Effector CD8-positive, alpha-beta T cell (primary cell): ENCODE data around the gene PPP1R16B.
A peak's percentile ranks its signal among the peaks of the same experiment; 100 is the strongest.
"Not testable (repeated sequence)": the region's sequence is repeated elsewhere in the genome, so short reads cannot be mapped to it uniquely, and the experiment has no call there.

Experiments
- DNase-seq: peaks from one replicate; lab custom pipeline; 2025; lab: John Stamatoyannopoulos, UW

PPP1R16B gene

DNA sequence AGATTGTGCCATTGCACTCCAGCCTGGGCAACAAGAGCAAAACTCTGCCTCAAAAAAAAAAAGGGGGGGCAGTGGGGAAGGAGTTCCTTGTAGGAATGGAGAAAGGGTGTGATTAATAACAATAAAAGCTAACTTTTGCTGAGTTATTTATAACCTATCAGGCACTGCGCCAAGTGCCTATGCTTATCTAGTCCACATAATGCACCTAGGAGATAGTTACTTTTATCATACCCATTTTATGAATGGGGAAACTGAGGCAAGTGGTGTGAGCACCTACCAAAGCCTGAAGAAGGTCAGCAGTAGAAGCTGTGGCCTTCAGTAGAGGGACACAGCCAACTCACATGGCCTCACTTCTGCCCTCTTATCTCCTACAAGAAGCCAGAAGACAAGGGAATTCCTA, 13.6 kb upstream of the PPP1R16B start:
- no peak for DNase-seq

DNA sequence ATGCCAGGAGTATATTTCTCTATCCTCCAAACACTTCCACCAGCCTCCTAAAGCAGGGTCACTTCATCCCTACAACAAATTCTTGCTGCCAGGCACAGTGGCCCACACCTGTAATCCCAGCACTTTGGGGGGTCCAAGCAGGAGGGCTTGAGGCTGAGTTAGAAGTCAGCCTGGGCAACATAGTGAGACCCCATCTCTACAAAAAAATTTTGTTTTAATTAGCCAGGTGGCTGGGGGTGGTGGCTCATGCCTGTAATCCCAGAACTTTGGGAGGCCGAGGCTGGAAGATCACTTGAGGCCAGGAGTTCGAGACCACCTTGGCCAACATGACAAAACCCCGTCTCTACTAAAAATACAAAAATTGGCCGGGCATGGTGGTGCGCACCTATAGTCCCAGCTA, 11.4 kb upstream of the PPP1R16B start:
- not testable (repeated sequence) for DNase-seq

DNA sequence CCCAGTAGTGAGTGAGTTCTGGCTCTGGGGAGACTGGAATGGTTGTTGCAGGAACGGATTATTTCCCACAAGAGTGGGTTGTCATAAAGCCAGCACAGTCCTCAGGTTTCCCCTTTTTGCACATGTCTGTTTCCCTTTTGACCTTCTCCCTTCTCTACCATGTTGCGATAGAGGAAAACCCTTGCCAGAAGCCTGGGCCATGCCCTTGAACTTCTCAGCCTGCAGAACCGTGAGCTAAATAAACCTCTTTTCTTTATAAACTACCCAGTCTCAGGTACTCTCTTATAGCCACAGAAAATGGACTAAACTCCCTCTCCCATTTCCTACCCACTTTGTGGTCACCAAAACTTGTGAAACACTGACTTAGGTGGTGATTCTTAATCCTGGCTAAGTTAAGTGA, 7.2 kb upstream of the PPP1R16B start:
- DNase-seq = no peak

DNA sequence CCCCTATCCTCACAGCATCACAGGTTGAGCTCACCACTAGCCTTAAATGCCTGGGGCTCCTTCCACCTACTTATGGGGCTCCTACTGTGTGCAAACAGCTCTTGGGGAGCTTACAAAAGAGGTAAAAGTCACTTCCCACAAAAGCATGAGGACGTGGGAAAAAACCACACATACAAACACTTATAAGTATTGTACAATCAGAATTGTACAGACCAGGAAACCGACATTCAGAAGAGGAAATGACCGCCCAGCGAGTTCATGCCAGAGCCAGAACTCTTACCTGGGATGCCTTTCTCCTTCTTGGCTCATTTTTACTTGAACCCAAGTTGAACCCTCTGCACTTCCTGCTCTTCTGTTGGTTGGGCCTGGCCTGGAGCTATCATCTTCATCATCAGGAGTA, 6.3 kb upstream of the PPP1R16B start:
- DNase-seq = no peak

DNA sequence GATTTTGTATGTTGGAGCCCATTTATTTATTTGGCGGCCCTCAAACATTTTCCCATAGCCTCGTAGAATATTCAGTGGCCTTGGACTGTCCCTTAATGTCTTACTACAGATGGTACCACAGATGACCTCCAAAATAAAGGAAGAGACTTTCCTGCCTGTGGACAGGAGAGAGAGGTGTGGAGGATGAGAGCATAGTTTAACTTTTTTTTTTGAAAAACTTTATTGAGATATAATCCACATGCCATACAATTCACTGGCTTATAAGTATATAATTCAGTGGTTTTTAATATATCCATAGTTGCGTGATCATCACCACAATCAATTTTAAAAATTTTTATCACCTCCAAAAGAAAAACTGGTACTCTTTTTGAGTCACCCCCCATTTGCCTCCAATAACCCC, 4.6 kb upstream of the PPP1R16B start:
- no peak for DNase-seq

DNA sequence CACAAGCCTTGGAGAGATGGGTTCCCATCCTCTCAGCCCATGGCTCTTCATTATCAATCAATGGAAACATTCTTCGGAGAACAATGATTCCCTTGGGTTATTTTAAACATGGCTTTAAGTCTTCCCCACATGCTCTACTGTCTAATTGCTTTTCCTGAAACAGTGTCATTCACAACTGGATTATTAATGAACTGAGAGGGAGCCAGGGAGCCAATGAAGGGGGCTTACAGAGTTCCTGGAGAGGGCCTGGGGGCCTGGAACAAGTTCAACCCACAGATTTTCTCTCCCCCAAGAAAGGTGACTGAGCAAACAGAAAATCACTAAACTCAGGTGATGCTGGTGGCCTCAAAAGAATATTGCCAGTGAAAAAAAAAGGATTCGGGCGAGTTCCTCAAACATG, 1.3 kb upstream of the PPP1R16B start:
- no peak for DNase-seq

DNA sequence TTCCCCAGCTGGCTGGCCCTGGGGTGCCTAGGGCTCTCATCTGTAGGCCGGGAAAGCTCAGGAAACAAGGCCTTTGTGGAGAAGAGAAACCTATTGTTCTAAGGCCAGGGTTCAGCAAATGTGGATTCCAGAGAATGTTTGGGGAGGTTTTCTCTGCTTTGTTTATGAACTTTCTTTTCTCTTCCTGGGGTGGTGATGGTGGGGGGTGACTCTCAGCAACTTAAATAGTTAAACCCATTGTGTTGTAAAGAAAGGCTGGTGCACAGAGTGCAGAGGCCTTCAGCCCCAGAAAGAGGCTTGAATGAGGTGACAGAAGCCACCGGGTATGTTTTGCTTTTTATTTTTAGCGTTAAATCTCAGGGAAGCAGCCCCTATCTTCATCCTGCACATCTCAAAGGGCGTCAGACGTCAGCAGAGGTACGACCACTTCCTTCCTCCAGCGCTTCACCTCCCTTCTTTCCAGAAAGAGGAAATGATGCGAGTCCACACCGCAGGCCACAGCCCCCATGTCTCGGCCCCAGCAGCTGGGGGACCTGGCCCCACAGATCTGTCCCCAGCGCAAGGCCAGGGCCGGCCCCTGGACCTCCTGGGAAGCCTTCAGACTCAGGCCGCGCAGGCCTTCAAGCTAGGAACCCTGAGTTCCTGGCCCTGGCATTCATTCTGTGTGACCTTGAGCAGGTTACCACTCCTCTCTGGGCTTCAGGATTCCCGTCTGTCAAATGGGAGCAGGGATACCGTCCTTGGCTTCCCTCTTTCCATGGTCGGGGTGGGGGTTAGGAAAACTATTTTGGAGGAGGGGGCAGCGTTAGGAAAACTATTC, 605 bp upstream of the PPP1R16B start:
- DNase-seq = peak; percentile 68

DNA sequence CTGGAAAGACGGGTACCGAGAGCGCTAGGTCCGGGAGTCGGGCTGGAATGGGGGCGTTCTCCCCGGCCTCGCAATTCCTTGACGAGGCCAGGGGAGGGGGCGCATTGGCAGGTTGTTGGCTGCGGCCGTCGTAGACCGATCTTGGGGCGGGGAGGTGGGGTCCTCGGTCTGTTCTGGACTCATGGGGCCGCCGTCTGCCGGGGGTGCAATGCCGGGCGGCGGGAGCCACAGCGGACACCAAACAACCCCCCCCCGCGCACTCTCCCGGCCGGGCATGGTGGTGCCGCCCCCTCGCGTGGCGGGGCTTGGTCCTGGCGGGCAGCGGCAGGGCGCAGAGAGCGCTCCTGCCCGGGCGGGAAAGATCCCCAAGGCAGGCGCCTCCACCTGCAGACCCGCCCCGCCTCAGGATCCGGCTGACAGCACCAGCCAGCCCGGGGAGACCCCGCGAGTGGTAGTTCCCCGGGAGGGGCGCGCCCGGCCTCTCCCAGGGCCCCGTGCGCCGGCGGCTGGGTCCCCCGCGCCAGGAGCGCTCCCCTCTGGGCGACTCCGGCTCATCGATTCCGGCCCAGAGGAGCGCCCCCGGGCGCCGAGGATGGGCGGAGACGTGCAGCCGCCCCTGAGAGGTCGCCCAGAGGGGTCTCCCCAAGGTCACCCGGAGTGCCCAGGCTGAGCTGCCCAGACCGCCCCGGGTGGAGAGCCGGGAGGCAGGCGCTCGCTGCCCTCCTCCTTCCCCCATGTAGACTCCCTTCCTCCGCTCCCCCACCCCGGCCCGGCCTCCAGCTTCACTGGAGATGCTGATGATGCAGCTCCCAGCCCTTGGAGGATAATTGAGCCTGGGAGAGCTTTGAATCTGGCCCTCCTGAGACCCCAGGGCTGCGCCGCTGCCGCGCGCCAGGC, 709 bp downstream of the PPP1R16B start:
- DNase-seq = peak; percentile 27

DNA sequence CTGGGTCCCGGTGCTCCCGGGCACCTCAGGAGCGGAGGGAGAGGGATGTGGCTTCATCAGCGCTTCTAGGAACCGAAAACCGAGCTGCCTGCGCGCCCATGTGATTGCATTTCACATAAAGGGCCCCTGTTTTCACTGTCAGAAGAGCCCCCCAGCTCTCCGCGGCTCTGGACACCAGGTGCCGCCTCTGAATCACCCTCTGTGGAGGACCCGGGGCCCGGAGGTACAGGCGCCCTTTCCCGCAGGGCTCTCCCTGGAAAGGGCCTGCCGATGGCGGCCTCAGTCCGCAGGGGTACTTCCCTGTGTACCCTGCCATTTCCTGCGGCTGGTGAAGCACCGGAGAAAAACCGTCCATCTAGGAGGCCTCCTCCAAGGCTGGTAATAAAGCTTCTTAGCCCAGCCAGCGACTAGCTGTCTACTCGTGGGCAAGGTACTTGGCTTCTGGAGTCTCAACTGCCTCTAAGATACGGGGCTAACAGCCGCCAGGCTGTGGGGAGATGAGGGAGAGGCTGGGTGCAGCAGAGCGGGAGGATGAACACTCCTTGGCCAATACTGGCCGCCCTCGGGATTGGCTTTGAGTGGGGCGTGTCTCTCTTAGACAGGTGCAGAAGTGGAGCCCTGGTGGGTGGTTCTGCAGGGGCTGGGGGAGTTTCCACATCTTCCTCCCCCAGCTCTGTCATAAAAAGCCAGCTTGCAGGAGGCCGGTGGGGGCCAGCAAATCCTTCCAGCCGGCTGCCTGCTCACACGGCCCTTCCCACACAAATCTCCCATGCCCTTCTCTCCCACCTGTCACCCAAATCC, 1.6 kb downstream of the PPP1R16B start:
- DNase-seq = peak; percentile 4

DNA sequence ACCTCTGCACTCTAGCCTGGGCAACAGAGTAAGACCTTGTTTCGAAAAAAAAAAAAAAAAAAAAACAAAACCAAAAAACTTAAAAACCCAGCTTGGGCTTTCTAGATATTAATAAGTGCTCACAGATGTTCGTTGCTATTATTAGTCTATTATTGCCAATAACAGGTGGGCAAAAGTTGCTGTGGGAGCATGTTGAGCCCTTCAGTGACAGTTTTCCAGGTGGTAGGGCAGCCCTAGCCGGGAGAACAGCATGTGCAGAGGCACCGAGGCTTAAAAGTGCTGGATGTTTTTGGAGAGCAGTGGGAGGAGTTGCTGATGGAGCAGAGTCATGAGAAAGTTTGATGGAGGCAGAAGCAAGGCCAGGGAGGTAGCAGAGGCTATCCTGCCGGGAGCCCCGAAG, 4.4 kb downstream of the PPP1R16B start:
- no peak for DNase-seq

DNA sequence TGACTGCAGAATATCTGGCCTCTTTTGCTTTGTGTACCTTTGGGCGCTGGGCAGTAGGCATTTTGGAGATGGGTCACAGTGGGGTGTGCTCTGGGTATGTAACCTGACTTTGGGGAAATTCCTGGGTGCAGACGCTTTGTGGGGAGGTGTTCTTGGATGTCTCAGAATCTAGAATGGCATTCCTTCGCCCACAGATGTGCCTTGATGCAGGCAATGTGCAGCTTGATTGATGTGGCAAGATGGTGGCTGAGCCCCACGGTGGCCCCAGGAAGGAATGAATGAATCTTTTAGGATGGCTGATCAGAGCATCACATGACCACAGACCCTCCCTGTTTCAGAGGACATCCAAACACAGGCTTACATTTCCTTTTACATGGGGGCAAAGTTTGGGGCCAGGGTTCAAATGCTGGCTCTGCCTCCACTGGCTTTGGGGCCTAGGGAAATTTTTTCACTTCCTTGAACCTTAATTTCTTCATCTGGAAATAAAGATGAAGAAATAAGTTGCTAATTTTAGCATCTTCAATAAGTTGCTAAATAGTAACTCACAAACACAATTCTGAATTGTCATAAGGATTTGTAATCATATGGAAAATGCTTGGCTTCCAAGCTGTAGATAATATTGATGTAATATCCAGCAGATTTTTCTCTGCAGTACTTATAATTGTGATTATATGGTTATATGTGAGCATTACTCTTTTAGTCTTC, 5.6 kb downstream of the PPP1R16B start:
- no peak for DNase-seq

DNA sequence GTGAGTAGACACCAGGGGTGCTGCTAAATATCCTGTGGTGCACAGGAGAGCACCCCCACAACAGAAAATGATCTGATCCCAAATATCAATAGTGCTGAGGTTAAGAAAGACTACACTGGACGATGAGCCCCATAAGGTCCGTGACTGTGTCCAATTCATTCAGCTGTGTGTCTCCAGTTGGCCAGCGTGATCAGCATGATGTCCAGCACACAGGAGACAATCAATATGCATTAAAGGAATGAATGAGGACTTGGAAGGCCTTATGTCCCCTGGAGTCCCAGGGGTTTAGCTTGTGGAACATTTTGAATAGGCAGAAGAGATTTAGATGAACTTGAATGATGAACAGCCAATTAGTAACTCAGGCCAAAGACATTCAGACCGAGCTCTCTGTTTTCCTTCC, 6.3 kb downstream of the PPP1R16B start:
- no peak for DNase-seq

DNA sequence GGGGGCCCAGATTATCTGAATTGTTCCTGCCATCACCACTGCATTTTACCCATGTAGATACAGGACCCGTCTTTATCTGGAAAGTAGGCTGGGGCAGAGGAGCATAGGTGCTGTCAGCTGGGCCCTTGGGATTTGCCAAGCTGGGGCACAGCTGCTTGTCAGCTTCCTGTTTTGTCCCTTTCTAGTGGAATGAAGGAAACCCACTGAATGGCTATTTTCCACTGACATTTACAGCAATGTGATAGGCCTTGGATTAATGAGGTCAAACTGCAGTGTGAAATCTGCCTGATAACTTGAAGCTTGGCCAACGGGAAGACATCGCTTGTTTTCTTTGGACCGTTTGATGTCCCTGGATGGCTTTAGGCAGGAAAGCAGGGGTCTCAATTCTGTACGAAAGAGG, 6.7 kb downstream of the PPP1R16B start:
- DNase-seq = no peak

DNA sequence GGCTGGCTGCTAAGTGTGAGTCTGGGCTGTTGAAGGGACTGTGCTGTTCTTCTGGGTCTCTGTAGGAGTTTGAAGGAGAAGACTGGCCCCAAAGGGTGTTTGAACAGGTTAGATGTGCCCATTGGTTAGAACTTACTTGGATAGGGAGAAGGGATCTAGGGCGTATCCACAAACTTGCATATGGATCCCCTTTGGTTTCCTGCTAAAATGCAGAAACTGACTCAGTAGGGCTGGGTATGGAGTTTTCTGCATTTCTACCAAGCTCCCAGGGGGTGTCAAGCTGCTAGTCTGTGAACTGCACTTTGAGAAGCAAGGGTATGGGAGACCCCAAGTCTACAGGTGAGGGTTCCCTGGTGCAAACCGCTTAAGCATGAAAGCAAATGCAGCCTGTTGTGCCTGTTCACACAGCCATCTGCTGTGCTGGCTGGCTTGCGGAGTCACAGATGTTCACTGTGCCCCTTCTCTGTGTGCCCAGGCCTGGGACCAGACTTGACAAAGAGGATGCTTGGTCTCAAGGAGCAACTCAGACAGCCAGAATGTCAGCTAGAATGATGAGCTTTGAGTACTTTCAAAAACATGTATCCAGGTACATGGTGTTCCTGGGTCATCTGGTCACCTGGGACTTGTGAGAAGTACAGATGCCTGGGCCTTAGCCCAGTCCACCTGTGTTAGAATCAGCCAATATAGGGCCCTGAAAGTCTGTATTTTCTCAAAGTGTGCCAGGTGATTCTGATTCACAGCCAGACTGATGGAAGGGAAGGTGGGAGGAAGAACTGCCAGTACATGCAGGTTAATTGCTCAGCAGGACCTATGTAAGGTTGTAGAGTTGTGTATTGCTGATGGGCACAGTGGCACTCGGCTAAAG, 7.4 kb downstream of the PPP1R16B start:
- no peak for DNase-seq

DNA sequence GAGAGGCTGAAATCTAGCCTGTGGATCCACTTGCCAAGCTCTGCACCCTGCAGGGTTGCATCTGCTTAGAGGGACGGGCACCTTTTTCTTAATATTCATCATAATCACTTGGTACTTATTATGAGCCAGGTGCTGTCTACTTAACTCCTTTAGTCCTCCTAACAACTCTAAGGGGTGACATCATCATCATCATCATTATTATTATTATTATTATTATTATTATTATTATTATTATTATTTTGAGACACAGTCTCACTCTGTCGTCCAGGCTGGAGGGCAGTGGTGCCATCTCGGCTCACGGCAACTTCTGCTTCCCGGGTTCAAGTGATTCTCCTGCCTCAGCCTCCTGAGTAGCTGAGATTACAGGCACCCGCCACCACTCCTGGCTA, 8.1 kb downstream of the PPP1R16B start:
- not testable (repeated sequence) for DNase-seq

DNA sequence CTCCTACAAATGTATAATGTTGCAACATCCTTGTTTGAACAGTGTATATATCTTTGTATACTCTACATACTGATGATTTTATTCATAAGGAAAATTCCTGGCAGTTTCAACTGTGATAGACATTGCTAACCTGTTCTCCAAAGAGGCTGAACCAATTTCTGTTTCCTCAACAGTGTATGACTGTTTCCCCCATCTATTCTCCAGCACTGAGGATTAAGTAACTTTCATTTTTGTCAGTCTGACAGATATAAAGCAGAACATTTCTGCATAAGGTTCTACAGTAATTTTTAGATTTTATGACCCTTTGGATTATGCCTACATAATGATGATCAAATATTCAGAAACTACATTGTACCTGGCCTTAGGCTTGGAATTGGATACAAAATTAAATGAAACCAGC, 9.9 kb downstream of the PPP1R16B start:
- DNase-seq = no peak

DNA sequence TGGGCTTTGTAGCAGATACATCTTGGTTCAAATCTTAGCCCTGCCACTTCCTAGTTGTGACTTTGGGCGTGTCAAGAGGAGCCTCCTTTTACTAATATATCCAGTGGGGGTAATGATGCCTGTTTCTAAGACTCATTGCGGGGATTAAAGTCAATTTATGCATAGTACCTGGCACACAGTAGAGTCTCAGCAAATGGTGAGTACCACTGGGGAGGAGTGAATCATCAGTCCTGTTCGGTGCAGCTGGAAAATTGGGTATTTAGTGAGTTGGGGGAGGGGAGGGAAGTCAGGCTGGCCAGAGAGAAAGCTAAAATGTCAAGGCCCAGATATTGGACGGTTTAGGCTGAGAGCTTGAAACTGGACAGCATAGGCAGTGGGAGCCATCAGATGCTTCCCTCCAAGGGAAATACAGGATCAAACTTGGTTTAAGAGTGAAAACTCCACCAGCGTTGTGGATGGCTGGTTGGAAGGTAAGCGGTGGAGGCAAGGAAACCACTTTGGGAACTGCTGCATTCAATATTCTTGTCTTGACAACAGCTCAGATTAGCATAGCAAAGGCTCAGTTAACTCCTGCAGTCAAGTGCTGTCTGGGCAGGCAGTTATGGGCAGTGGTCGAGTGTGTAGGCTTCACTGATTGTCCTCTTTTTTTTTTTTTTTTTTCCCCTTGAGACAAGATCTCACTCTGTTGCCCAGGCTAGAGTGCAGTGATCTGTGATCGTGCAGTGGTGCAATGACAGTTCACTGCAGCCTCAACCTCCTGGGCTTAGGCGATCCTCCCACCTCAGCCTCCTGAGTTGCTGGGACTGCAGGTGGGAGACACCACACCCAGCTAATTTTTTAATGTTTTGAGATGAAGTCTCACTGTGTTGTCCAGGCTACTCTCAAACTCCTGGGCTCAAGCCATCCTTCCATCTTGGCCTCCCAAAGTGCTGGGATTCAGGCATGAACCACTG, 12.9 kb downstream of the PPP1R16B start:
- DNase-seq = no peak

DNA sequence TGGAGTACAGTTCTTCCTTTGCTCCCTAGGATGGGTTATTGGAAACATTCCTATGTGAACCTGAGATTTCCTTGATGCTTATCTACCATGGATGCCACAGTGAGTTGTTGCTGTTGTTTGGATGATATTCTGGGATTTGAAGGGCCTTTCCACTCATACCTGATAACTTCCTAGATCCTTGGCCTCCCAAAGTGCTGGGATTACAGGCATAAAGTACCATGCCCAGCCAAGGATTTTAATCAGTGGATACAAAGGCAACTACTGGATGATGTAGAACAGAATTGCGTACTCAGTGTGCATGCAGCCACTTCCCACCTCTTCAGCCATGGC, 20.0 kb downstream of the PPP1R16B start:
- no peak for DNase-seq

DNA sequence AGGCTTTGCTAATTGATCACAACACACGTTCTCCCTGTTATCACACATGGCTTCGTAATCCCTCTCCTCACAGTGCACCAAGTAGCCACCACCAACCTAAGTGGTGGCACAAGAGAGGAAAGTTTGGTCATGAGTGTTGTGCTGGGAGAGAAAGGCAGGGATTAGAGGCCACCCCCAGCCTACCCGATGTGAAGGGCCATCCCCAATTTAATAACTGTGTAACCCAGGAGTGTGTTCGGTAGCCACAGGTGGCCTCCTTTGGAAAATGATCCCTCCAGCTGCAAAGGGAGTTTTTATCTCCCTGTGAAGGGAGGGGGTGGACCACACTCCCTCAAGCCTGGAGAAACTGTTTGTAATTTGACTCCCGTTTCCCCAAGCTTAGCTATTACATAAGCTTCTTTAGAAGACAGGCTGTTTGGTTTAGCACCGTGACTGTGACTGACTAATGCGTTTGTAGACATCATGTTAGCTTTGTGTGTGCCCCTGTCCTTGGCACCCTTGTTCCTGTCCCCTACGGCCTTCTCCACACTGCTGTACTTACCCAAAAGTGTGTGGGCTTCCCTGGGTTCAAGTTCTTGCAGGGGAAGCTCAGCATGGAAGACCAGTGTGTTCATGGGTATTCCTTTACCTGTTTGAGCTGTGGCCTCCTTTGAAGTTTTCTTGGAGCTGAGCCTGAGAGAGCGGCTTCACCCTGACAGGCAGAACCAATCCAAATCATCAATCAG, 20.6 kb downstream of the PPP1R16B start:
- DNase-seq = no peak
